Lower leg skin (tissue), 4 donors: ENCODE data around the gene LRBA. TPM values are rescaled to one million over a fixed set of nuclear protein-coding genes. Genes with fewer than 3 reads are reported as not detected.

Experiments
- DNase-seq, 2 donors: peaks; one replicate each; pipeline ENCODE4 v3.0.0-alpha.2; 2019; ENCODE audit warnings: low spot score in 2 of 2
- H3K4me3 ChIP-seq: fragments of 200-600 bp; sonication (generic); 2 replicates; pipeline ENCODE4 v1.5.1; 2017; ENCODE audit warnings: mild to moderate bottlenecking, low read depth; ENCODE audit not compliant: poor library complexity, severe bottlenecking
- POLR2A ChIP-seq, 2 donors: fragments of 450-650 bp; IDR thresholded peaks; one replicate each; pipeline ENCODE4 v1.6.1; 2016 to 2017; ENCODE audit warnings: antibody characterized with exemption in 2 of 2, mild to moderate bottlenecking in 1 of 2, moderate library complexity in 1 of 2
- WGBS, 2 donors: methylation state at CpG; one replicate each; pipeline ENCODE4 v1.1.5; 2018; 5-methylcytosine and 5-hydroxymethylcytosine counted together
- intact Hi-C: fragments of 100-400 bp; cut with DNase I; formaldehyde crosslinking; loops from one replicate; pipeline ENCODE4 v1.15.0; 2023; ENCODE audit warnings: low total_unique reads
- total RNA-seq, 4 donors: library from RNA; depleted of rRNA; stranded (reverse); fragments of >200 nt; gene quantifications; one replicate each; pipeline ENCODE4 v1.1.0, GENCODE V29; 2016
- TF ChIP-seq, protein P1 (sequence below), 3 donors: fragments of 450-650 bp; IDR thresholded peaks; one replicate each; pipeline ENCODE4 v1.5.1; 2016; ENCODE audit warnings: antibody characterized with exemption in 3 of 3, mild to moderate bottlenecking in 3 of 3, moderate library complexity in 2 of 3

The LRBA gene
- total RNA-seq, 4 donors from 2014 or later = 71.9 to 86.8 (median 75.0) TPM

DNA sequence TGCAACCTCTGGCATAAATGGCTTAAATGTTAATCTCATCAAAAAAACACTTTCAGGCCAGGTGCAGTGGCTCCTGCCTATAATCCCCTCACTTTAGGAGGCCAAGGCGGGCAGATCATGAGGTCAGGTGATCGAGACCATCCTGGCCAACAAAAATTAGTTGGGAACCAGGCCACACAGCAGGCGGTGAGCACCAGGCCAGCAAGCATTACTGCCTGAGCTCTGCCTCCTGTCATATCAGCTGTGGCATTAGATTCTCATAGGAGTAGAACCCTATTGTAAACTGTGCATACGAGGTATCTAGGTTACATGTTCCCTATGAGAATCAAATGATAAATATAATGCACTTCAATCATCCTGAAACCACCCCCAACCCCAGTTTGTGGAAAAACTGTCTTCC is 125.8 kb downstream of the LRBA start:
- intact Hi-C loops = no loop called here
- WGBS, 2 donors = 94% methylated on average over 4 of the region's 4 CpGs
- DNase-seq = no peak
- TF ChIP-seq, protein P1, sequence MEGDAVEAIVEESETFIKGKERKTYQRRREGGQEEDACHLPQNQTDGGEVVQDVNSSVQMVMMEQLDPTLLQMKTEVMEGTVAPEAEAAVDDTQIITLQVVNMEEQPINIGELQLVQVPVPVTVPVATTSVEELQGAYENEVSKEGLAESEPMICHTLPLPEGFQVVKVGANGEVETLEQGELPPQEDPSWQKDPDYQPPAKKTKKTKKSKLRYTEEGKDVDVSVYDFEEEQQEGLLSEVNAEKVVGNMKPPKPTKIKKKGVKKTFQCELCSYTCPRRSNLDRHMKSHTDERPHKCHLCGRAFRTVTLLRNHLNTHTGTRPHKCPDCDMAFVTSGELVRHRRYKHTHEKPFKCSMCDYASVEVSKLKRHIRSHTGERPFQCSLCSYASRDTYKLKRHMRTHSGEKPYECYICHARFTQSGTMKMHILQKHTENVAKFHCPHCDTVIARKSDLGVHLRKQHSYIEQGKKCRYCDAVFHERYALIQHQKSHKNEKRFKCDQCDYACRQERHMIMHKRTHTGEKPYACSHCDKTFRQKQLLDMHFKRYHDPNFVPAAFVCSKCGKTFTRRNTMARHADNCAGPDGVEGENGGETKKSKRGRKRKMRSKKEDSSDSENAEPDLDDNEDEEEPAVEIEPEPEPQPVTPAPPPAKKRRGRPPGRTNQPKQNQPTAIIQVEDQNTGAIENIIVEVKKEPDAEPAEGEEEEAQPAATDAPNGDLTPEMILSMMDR (IDR thresholded peaks at IDR 0.05) = no peak
- TF ChIP-seq POLR2A (IDR thresholded peaks at IDR 0.05) = no peak
- no peak overlapping the region for H3K4me3 ChIP-seq

DNA sequence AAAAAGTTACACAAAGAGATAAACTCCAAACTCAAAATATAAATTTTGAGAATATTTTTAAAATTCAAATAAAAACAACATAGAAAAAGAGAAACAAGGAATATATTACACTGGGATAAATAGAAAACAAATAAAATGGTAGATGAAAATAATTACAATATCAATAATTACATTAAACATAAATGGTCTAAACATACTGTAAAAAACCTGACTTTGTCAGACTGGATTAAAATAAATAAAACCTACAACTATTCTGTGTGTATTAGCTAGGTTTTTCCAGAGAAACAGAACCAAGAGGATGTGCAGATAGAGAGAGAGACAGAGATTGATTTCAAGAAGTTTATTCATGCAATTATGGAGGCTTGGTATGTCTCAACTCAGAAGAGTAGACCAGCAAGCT is 126.5 kb downstream of the LRBA start:
- DNase-seq = no peak
- intact Hi-C loops = no loop called here
- H3K4me3 ChIP-seq = no peak overlapping the region
- TF ChIP-seq, protein P1 (IDR thresholded peaks at IDR 0.05) = no peak
- no peak for TF ChIP-seq POLR2A (IDR thresholded peaks at IDR 0.05)

DNA sequence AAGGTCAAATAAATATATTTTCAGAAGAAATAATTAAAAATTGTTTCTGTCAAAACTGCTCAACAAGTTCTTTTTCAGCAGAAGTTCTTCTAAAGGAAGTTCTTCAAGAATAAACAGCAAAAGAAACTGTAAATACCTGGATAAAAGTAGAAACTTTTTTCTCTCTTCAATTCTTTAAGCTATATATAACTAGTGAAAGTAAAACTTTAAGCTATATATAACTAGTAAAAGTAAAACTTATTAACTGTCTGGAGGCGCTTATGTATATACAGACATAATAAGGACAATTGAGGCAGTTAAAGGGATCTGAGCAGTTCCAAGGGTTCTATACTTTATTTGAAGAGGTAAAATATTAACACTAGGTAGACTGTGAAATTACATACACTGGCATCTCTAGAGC is 126.9 kb downstream of the LRBA start:
- 0% methylated on average over 1 of the region's 1 CpG for WGBS, 2 donors
- intact Hi-C loops = no loop called here

DNA sequence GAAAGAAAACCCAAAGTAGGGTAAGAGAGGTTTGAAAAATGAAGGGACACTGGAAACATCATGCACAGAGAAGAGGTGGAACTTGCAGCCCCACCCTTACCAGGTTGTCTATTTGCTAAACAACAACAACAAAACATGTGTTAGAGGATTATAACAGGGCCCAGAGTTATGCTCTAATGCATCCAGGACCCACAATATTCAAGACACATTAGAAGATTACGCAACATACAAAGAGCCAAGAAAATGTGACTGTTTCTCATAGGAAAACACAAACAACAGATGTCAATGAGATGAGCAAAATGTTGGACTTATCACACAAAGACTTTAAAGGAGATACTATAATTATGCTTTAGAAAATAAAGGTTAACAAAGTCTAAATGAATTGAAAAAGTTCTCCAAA is 128.5 kb downstream of the LRBA start:
- WGBS, 2 donors = 90% methylated on average over 1 of the region's 1 CpG
- no peak overlapping the region for H3K4me3 ChIP-seq
- no peak for DNase-seq
- no peak for TF ChIP-seq POLR2A (IDR thresholded peaks at IDR 0.05)
- TF ChIP-seq, protein P1 (IDR thresholded peaks at IDR 0.05) = no peak
- intact Hi-C loops = no loop called here

More for the DNA sequence above, 126.9 kb downstream of the LRBA start:
- DNase-seq = no peak
- TF ChIP-seq, protein P1 (IDR thresholded peaks at IDR 0.05) = no peak
- TF ChIP-seq POLR2A (IDR thresholded peaks at IDR 0.05) = no peak
- H3K4me3 ChIP-seq = no peak overlapping the region

DNA sequence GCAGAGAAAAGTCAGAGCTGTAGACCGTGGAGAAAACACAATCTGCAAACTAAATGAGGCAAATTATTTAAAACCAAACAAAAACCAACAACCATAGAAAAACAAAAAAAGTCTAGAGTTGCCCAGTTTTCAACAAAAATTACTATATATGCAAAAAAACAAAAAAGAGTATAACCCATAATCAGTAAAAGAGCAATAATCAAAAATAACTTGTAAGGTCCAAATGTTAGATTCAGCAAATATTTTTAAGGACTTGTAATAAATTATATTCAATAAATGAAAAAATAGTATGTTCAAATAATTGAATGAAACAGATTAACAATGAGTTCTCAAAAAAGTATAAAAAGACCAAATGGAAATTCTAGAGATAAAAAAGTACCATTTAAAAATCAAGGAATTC is 130.5 kb downstream of the LRBA start:
- 80 to 94% methylated on average over 1 of the region's 1 CpG for WGBS, 2 donors

DNA sequence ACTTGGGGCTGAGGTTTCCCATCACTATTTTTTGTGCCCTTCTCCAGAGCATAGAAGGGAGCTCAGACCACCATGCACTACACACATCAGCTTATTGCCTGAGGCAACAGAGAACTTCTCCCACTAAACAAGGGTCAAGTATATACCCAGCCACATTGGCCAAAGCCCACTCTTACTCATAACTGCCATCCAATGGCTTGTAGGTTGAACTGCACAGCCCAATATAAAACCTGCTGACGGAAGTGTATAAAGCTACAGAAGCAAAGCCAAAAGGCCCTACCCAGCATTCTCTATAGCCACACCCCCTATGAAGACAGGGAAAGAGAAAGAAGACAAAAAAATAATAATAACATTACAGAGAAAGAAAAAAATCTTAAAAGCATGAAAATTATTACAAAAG is 139.7 kb downstream of the LRBA start:
- H3K4me3 ChIP-seq = no peak overlapping the region
- no peak for DNase-seq
- intact Hi-C loops = no loop called here
- TF ChIP-seq, protein P1 (IDR thresholded peaks at IDR 0.05) = no peak
- TF ChIP-seq POLR2A (IDR thresholded peaks at IDR 0.05) = no peak
- WGBS, 2 donors = 100% methylated on average over 1 of the region's 1 CpG

More for the DNA sequence above, 130.5 kb downstream of the LRBA start:
- no peak for DNase-seq
- no peak overlapping the region for H3K4me3 ChIP-seq
- TF ChIP-seq, protein P1 (IDR thresholded peaks at IDR 0.05) = no peak
- no peak for TF ChIP-seq POLR2A (IDR thresholded peaks at IDR 0.05)
- intact Hi-C loops = no loop called here
